GM12891 (cell line): ENCODE results near the gene ANKS1A.
"Not testable (repeated sequence)": the region's sequence is repeated elsewhere in the genome, so short reads cannot be mapped to it uniquely, and the experiment has no call there.

ENCODE experiments used
- DNase-seq: peaks from one replicate; pipeline ENCODE4 v3.0.0; 2011; ENCODE audit warnings: low spot score; ENCODE audit not compliant: insufficient read length
- FAIRE-seq: peaks from 2 replicates; lab custom pipeline; 2011; peaks lifted over from hg19 to GRCh38; lab: Jason Lieb, UNC
- PAX5 ChIP-seq: IDR thresholded peaks from 2 replicates; pipeline ENCODE4 v1.6.1; 2011; ENCODE audit warnings: low read length, moderate library complexity, mild to moderate bottlenecking; ENCODE audit not compliant: insufficient read depth, severe bottlenecking
- POLR2A ChIP-seq: IDR thresholded peaks from 2 replicates; pipeline ENCODE4 v1.6.1; 2011; ENCODE audit warnings: low read depth, low read length, control low read depth
- POLR2AphosphoS5 ChIP-seq: IDR thresholded peaks from 2 replicates; pipeline ENCODE4 v1.6.1; 2011; ENCODE audit warnings: low read depth, low read length, control low read depth
- POU2F2 ChIP-seq: IDR thresholded peaks from 2 replicates; pipeline ENCODE4 v1.6.1; 2011; ENCODE audit warnings: low read depth, mild to moderate bottlenecking, control low read depth, low read length, moderate library complexity
- SPI1 ChIP-seq: IDR thresholded peaks from 2 replicates; pipeline ENCODE4 v1.6.1; 2011; ENCODE audit warnings: low read depth, low read length, control low read depth
- TAF1 ChIP-seq: IDR thresholded peaks from 2 replicates; pipeline ENCODE4 v1.6.1; 2011; ENCODE audit warnings: low read depth, low read length, control low read depth

The ANKS1A gene

GRCh38 chr6:34884996-34885395, 4.1 kb upstream of the ANKS1A start:
- FAIRE-seq (no peak), DNase-seq (no peak)
- no peak for TF ChIP-seq POU2F2
- TF ChIP-seq PAX5: no peak
- TF ChIP-seq POLR2A: no peak
- TF ChIP-seq POLR2AphosphoS5: no peak
- no peak for TF ChIP-seq TAF1
- no peak for TF ChIP-seq SPI1

- FAIRE-seq: not testable (repeated sequence)
Measured at GRCh38 chr6:34885837-34886236, 3.2 kb upstream of the ANKS1A start.

DNA sequence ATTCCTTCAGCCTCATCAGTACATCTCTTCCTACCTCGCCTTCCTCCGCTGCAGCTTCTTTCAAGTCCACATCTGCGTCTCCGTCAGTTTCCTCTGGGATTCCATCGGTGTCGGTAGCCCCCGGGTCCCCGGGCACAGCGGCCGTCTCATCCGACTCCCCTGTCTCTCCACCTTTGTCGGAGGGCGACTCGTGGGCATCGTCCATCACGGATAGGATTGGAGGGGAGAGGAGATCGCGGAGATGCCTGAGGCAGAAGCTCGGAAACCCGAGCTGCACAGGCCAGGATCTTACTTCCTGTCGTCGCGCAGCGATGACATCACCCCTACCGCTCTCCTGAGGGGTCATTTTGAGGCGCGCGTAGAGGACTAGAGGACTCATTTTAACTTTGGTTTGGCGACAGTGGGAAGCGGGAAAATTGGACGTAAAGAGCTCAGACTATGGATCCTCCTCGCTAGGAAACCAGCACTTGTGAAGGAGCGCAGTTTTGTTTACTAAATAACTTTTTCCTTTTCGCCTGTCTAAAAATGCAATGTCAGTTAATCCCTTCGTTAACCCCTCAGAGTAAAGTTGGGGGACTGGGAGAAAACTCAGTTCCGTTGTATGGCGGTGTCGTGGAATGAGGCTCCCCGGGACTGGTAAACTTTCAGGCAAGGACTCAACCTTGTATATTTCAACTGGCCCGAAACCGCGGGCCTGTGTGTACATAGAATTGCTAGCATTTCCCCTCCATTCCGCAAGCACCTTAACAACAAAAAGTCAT, 1.1 kb upstream of the ANKS1A start, which contains the start of gene TAF11:
TSS of gene TAF11 (minus strand) at position 290 of the 761 bp plus-strand sequence. CDS start at position 205, 85 bp downstream.
- TF ChIP-seq PAX5 (no peak), SPI1 (no peak), POU2F2 (0 out of 2 replicates have a peak, but pooled peaks have one; percentile 79), POLR2A (peak; percentile 95), POLR2AphosphoS5 (peak; percentile 88), TAF1 (peak; percentile 86)
- DNase-seq: peak; percentile 69
- FAIRE-seq: peak; percentile 78

More at GRCh38 chr6:34885837-34886236, 3.2 kb upstream of the ANKS1A start:
- not testable (repeated sequence) for DNase-seq

DNA sequence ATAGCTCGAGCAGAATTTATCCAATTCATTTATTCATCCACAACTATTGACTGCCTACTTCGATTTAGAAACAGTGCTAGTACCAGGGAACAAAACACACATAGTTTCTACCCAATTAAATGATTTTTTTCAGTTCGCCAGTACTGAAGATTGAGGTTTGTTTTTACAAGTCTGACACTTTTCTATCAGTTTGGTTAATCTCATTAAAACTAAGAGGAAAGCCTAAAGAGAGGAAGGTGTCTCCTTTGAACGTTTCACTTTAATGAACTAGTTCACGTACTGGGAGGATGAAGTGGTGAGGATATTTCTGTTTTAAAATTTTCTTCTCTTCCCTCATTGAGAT, 570 bp upstream of the ANKS1A start:
- FAIRE-seq (no peak), DNase-seq (no peak)
- TF ChIP-seq SPI1: no peak
- no peak for TF ChIP-seq POLR2AphosphoS5
- no peak for TF ChIP-seq PAX5
- TF ChIP-seq POLR2A: no peak
- no peak for TF ChIP-seq TAF1
- TF ChIP-seq POU2F2: no peak

GRCh38 chr6:34890533-34890925, 1.5 kb downstream of the ANKS1A start:
- TF ChIP-seq POLR2AphosphoS5 (no peak), TAF1 (no peak), POLR2A (no peak), POU2F2 (no peak), PAX5 (no peak), SPI1 (no peak)
- no peak for DNase-seq
- FAIRE-seq: no peak

DNA sequence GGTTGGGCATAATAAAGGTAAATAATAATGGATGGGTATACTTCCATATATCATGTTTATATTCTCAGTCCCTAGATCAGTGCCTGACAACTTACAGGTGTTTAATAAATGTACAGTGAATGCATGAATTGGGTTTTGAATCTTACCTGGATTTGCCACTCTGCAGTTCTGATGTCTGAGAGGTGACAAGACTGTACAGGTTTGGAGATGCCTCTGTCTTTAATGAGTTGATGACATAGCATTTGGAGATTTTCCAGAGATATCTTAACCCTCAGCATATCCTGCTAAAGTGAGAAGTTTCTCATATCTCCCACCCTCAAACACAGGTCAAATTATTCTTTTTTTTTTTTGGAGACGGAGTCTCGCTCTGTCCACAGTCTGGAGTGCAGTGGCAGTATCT, 2.2 kb downstream of the ANKS1A start:
- FAIRE-seq: no peak
- DNase-seq: no peak
- no peak for TF ChIP-seq POU2F2
- TF ChIP-seq POLR2AphosphoS5: no peak
- no peak for TF ChIP-seq PAX5
- TF ChIP-seq TAF1: no peak
- no peak for TF ChIP-seq SPI1
- no peak for TF ChIP-seq POLR2A

- TF ChIP-seq POU2F2: no peak
- FAIRE-seq (no peak), DNase-seq (no peak)
Measured at GRCh38 chr6:34894693-34895092, 5.6 kb downstream of the ANKS1A start.

GRCh38 chr6:34897130-34897529, 8.1 kb downstream of the ANKS1A start:
- FAIRE-seq: no peak
- no peak for DNase-seq
- no peak for TF ChIP-seq POLR2AphosphoS5

GRCh38 chr6:34897716-34898115, 8.7 kb downstream of the ANKS1A start:
- DNase-seq: no peak
- TF ChIP-seq TAF1 (no peak), POLR2A (no peak), POU2F2 (no peak), PAX5 (no peak), POLR2AphosphoS5 (no peak), SPI1 (no peak)
- FAIRE-seq: no peak

GRCh38 chr6:34899748-34900147, 10.7 kb downstream of the ANKS1A start:
- not testable (repeated sequence) for DNase-seq
- peak; percentile 47 for FAIRE-seq
